Measurements from ENCODE around the gene CACNA2D4. TPM values are rescaled to one million over a fixed set of nuclear protein-coding genes. Genes with fewer than 3 reads are reported as not detected.

CACNA2D4 gene
- total RNA-seq, 1 donor, result 0.27 TPM

DNA sequence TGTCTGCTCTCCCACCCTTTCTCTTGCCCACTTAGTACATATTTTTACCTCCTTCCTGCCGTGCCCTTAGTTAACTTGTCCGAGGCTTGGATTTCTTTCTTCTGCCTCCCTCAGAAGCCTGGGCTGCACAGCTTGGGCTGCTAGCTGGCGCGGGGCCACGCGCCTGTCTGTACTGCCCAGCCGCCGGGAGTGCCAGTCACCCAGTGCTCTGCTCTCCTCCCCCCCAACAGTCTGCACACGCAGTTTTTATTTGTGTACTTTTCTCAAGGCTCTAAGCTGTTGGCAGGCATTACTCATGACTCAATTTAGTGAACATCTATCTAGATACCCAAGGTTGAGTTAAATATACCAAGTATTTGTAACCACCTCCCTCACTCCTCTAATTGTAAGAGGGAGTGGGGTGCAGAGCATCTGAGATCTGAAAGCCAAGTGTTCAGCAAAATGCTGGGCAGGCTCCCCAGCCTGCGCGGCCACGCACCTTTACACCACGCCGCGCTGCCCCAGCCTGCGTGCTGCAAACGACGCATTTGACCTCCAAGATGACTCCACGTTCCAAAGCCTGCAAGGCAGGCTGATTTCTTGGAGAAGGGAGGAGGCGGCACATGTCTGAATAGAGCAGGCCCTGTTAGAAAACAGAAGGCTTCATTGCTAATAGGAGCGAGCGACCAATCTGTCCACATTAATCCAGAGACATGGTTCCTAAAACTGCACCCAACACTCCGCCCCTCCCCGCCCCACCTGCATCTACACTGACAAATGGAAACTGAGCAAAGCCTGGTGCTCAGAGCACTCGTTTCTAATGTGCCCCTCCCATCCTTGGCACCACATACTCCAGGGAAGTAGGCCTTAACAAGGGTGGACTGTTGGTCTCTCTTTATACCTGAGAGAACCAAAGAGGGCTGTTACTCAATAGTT, 18.2 kb upstream of the CACNA2D4 start:
- H3K4me3 ChIP-seq (ENCODE audit: low read depth, low read length), result no peak overlapping the region
- peak; percentile 65 for DNase-seq (ENCODE audit: low read depth)

DNA sequence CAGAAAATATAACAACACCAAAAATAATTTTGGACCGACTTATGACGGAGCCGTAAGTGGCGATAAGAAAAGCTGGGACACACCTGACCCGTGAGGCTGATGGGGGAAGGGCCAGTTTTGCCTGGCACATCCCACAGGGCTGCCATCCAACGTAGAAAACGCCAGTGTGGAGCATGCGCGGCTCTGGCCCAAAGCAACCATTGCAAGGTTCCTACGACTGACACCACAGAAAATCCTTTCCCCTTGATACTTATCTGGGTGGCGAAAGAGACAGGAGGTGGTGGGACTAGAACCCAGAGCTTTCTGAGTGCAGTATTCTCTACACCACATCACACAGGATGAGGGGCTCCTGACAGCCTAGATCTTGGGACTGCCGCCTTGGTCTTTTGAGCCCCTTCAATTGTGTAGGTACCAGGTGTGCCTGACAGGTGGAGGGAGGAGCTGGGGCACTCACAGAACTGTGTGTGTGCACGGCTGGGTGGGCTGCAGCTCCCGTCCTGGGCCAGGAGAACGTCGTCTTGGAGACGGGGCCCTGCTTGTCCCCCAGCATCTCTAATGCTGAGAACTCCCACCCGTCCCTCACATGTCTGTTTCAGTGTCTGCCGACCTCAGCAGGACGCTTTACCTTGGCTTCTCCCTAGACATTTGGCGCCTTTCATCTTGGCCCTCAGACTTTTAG, 17.4 kb upstream of the CACNA2D4 start:
- TF ChIP-seq, protein P1, sequence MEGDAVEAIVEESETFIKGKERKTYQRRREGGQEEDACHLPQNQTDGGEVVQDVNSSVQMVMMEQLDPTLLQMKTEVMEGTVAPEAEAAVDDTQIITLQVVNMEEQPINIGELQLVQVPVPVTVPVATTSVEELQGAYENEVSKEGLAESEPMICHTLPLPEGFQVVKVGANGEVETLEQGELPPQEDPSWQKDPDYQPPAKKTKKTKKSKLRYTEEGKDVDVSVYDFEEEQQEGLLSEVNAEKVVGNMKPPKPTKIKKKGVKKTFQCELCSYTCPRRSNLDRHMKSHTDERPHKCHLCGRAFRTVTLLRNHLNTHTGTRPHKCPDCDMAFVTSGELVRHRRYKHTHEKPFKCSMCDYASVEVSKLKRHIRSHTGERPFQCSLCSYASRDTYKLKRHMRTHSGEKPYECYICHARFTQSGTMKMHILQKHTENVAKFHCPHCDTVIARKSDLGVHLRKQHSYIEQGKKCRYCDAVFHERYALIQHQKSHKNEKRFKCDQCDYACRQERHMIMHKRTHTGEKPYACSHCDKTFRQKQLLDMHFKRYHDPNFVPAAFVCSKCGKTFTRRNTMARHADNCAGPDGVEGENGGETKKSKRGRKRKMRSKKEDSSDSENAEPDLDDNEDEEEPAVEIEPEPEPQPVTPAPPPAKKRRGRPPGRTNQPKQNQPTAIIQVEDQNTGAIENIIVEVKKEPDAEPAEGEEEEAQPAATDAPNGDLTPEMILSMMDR (IDR thresholded peaks at IDR 0.05; ENCODE audit: insufficient read depth, low read length), result no peak
- DNase-seq (ENCODE audit: low read depth), result no peak
- H3K4me3 ChIP-seq (ENCODE audit: low read depth, low read length), result no peak overlapping the region

More for the DNA sequence above, 18.2 kb upstream of the CACNA2D4 start:
- TF ChIP-seq, protein P1 (IDR thresholded peaks at IDR 0.05; ENCODE audit: insufficient read depth, low read length), result no peak

DNA sequence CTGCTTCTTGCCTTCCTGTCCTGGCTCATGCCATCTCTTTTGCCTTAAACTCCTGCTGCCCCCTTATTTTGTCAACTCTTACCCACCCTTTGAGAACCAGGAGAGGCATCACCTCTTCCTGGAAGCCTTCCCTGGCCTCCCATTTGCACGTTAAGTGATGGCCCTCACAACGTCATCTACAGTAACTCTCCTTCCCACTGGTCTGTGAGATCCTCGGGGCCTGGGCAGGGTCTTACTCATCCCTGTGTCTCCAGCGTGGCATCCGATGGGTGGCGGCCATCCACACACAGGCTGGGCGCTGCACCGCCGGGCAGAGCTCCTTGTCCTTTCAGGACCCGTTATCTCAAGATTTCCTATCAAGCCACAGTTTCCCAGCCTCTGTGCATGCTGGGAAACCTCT, 16.8 kb upstream of the CACNA2D4 start:
- no peak overlapping the region for H3K4me3 ChIP-seq (ENCODE audit: low read depth, low read length)
- no peak for DNase-seq (ENCODE audit: low read depth)
- TF ChIP-seq, protein P1 (IDR thresholded peaks at IDR 0.05; ENCODE audit: insufficient read depth, low read length), result no peak

DNA sequence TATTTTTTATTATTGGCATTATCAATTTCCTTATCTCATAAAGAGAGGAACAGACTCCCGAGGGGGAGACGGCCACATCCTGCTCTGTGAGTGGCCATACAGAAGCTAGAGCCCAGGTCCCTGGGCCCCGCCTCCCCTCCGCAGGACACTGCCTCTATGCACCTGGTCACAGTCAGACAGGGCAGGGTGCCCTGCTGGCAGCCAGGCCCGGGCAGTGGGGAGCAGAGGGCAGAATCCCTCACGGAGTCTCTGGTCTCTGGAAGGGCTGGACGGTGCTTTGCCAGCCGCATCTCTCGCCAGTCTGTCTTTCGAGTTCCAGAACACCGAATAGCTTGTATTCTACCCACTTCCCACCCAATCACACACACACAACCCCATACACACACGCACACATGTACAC, 16.4 kb upstream of the CACNA2D4 start:
- TF ChIP-seq, protein P1 (IDR thresholded peaks at IDR 0.05; ENCODE audit: insufficient read depth, low read length), result no peak
- no peak for DNase-seq (ENCODE audit: low read depth)
- no peak overlapping the region for H3K4me3 ChIP-seq (ENCODE audit: low read depth, low read length)

DNA sequence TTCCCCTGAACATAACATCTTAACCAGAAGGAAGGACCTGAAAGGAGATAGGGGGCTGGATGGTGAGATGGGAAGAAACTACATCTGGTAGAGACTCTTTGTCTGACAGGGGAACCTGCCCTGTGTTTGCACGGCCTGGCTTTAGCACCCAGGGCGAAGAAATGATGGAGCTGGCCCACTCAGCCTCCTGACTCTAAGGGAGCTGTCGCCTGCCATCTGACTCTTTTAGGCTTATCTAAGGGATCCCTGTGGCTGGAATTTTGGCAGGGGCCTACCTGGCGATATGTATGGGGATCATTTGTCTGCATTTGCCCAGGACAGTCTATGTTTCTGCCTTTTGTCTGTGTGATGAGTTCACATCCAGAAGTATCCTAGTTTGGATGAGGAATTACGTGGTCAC, 15.6 kb upstream of the CACNA2D4 start:
- no peak overlapping the region for H3K4me3 ChIP-seq (ENCODE audit: low read depth, low read length)
- no peak for DNase-seq (ENCODE audit: low read depth)
- TF ChIP-seq, protein P1 (IDR thresholded peaks at IDR 0.05; ENCODE audit: insufficient read depth, low read length), result no peak

DNA sequence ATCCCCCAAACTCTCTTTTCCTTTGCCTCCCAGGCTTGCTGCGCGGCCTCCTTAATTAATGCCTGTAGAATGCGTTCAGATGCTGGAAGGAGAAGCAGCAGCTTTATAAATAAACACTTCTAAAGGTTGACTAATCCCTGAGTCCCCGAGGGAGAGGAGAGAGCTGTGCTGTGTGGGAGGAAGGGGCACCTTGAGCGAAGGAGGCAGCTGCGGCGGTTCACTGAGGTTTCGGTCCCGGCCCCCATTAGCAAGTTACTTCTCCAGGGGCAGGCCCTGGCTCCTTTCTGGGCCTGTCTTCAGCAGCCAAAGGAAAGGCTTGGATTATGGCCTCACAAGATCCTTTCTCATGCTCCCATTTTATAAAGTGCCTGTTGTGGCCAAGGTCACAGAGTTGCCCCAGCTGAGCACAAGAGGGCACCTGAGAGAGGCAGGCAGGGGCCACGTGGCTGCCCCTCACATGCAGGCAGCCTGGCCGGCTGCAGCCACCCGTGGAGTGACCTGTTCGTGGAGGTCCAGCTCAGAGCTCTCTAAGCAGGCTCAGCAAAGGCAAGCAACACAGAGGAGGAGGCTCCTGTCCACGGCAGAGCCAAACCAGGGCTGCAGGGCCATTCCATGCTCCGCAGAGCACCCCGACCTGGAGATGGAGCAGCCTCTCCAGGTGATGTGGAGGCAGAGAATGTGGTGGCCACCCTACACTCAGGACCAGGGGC, 15.0 kb upstream of the CACNA2D4 start:
- no peak overlapping the region for H3K4me3 ChIP-seq (ENCODE audit: low read depth, low read length)
- DNase-seq (ENCODE audit: low read depth), result peak; percentile 13
- TF ChIP-seq, protein P1 (IDR thresholded peaks at IDR 0.05; ENCODE audit: insufficient read depth, low read length), result no peak
